SK-N-SH treated with all-trans-retinoic acid at 6 μM for 48 hours (cell line): ENCODE results near the gene MYOM3.

Source experiments
- ZC3H10 ChIP-seq: fragments of 250-450 bp; sonication (Bioruptor Pico); IDR thresholded peaks from 2 replicates; pipeline ENCODE4 v1.5.1; 2021; ENCODE audit warnings: mild to moderate bottlenecking, moderate library complexity
- ZFP30 ChIP-seq: fragments of 450-650 bp; formaldehyde crosslinking; IDR thresholded peaks from 2 replicates; pipeline ENCODE4 v1.5.0; 2022; ENCODE audit warnings: mild to moderate bottlenecking, moderate library complexity
- TF ChIP-seq, protein P1 (sequence below): fragments of 250-450 bp; sonication (Bioruptor Pico); IDR thresholded peaks from 2 replicates; pipeline ENCODE4 v1.8.0; 2021; ENCODE audit warnings: low read depth, mild to moderate bottlenecking, moderate library complexity, borderline replicate concordance

DNA sequence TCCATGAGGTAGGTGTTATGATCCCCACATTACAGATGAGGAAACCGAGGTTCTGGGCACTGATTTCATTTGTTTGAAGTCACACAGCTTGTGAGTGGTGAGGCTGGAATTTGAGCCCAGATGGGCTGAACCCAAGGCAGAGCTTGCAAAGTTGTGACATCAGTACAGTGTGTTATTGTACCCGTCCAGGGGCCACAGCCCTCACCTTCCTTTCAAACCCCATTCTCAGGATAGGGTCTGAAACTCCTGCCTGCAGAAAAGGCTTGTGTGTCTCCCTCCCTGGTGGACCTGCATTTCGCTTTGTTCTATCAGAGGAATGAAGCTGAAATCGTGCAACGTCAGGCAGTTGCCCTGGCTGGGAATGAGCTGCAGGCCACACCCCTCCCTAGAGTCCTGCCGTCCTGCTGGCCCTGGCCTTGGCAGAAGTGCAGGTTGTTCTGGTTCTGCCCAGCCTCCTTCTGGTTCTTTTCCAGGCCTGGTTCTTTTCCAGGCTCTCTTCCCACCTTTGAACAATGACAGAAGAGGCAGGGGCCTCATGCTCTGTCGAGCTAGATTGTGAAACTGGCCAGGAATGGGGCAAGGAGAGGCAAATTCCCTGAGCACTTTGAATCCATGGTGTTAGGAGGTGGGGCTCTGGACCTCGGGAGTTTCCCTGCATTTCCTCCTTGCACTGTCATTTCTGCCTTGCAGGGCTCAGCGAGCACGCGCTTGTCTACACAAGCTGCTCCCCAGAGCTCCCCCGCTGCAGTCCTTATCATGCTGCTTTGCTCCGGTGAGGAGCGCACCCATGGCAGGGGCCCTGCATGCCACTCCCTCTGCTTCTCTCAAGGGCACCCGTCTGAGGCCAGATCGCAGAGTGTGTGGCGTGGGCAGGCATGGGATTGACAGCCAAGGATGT is 8.2 kb upstream of the MYOM3 start:
- no peak for TF ChIP-seq ZFP30 (CRISPR knock-in tag)
- TF ChIP-seq, protein P1, sequence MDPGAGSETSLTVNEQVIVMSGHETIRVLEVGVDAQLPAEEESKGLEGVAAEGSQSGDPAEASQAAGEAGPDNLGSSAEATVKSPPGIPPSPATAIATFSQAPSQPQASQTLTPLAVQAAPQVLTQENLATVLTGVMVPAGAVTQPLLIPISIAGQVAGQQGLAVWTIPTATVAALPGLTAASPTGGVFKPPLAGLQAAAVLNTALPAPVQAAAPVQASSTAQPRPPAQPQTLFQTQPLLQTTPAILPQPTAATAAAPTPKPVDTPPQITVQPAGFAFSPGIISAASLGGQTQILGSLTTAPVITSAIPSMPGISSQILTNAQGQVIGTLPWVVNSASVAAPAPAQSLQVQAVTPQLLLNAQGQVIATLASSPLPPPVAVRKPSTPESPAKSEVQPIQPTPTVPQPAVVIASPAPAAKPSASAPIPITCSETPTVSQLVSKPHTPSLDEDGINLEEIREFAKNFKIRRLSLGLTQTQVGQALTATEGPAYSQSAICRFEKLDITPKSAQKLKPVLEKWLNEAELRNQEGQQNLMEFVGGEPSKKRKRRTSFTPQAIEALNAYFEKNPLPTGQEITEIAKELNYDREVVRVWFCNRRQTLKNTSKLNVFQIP = no peak
- no peak for TF ChIP-seq ZC3H10 (CRISPR knock-in tag)
